GM23338 (cell line): Measurements from ENCODE around the gene MAPK8IP3. TPM values are rescaled to one million over a fixed set of nuclear protein-coding genes. Genes with fewer than 3 reads are reported as not detected.

Experiments used
- ATAC-seq: fragments of 200-7000 bp; cut with Tn5 transposase; 3 replicates; pipeline ENCODE4 v1.9.1; 2020
- DNase-seq: peaks from one replicate; pipeline ENCODE4 v3.0.0-alpha.2; 2015; ENCODE audit warnings: low spot score
- H2AFZ ChIP-seq: fragments of 200-600 bp; sonication (generic); 2 replicates; pipeline ENCODE4 v1.8.0; 2016; ENCODE audit warnings: antibody characterized with exemption, mild to moderate bottlenecking, moderate library complexity
- H3F3A ChIP-seq: fragments of 200-600 bp; sonication (generic); replicated peaks from 2 replicates; pipeline ENCODE4 v1.8.0; 2017; ENCODE audit warnings: antibody characterized with exemption, mixed run types, low read depth
- H3K27ac ChIP-seq: fragments of 200-600 bp; sonication (generic); 2 replicates; pipeline ENCODE4 v1.6.1; 2016; ENCODE audit warnings: low read depth
- H3K27me3 ChIP-seq: fragments of 200-600 bp; sonication (generic); 2 replicates; pipeline ENCODE4 v1.8.0; 2016; ENCODE audit warnings: mild to moderate bottlenecking, mixed run types, moderate library complexity; ENCODE audit not compliant: insufficient read depth
- H3K36me3 ChIP-seq: fragments of 200-600 bp; sonication (generic); 2 replicates; pipeline ENCODE4 v1.8.0; 2016; ENCODE audit warnings: mild to moderate bottlenecking; ENCODE audit not compliant: insufficient read depth
- H3K4me1 ChIP-seq: fragments of 200-600 bp; sonication (generic); 2 replicates; pipeline ENCODE4 v1.8.0; 2016; ENCODE audit warnings: mild to moderate bottlenecking, moderate library complexity; ENCODE audit not compliant: insufficient read depth
- H3K4me2 ChIP-seq: fragments of 200-600 bp; sonication (generic); 2 replicates; pipeline ENCODE4 v1.7.1; 2017; ENCODE audit warnings: mixed run types
- H3K4me3 ChIP-seq: fragments of 200-600 bp; sonication (generic); 2 replicates; pipeline ENCODE4 v1.6.1; 2016; ENCODE audit warnings: mixed run types
- H3K79me2 ChIP-seq: fragments of 200-600 bp; sonication (generic); replicated peaks from 2 replicates; pipeline ENCODE4 v1.8.0; 2017; ENCODE audit warnings: mild to moderate bottlenecking; ENCODE audit not compliant: insufficient read depth
- H3K9me2 ChIP-seq: fragments of 200-600 bp; sonication (generic); 2 replicates; pipeline ENCODE4 v1.8.0; 2017; ENCODE audit not compliant: insufficient read depth
- H4K20me1 ChIP-seq: fragments of 200-600 bp; sonication (generic); replicated peaks from 2 replicates; pipeline ENCODE4 v1.8.0; 2017; ENCODE audit warnings: mild to moderate bottlenecking; ENCODE audit not compliant: insufficient read depth
- H3K27ac Mint-ChIP-seq: 2 replicates; pipeline ENCODE4 v1.8.0; 2020; ENCODE audit warnings: inconsistent platforms, mild to moderate bottlenecking, moderate library complexity, mixed read lengths
- H3K27me3 Mint-ChIP-seq: 3 replicates; pipeline ENCODE4 v1.8.0; 2022; ENCODE audit warnings: low read depth, mild to moderate bottlenecking, moderate library complexity, mixed read lengths, inconsistent platforms; ENCODE audit not compliant: insufficient read depth, poor library complexity
- H3K36me3 Mint-ChIP-seq: 3 replicates; pipeline ENCODE4 v1.8.0; 2021; ENCODE audit warnings: low read depth, mild to moderate bottlenecking, inconsistent platforms, moderate library complexity, mixed read lengths
- H3K4me1 Mint-ChIP-seq: 3 replicates; pipeline ENCODE4 v1.8.0; 2020; ENCODE audit warnings: mild to moderate bottlenecking, inconsistent platforms, mixed read lengths
- H3K4me3 Mint-ChIP-seq: 3 replicates; pipeline ENCODE4 v1.8.0; 2021; ENCODE audit warnings: moderate library complexity, mild to moderate bottlenecking, inconsistent platforms, mixed read lengths
- H3K9me3 Mint-ChIP-seq: 3 replicates; pipeline ENCODE4 v1.8.0; 2020; ENCODE audit warnings: moderate library complexity, mild to moderate bottlenecking, inconsistent platforms, mixed read lengths
- CREB1 ChIP-seq: fragments of 250-450 bp; sonication (Bioruptor Pico); IDR thresholded peaks from 2 replicates; pipeline ENCODE4 v1.5.0; 2020; ENCODE audit warnings: low read depth, mild to moderate bottlenecking, moderate library complexity
- EZH2 ChIP-seq: fragments of 200-600 bp; sonication (generic); IDR thresholded peaks from one replicate; pipeline ENCODE4 v1.8.0; 2017; ENCODE audit warnings: antibody characterized with exemption, mild to moderate bottlenecking, low read depth; ENCODE audit not compliant: unreplicated experiment
- EZH2phosphoT487 ChIP-seq: fragments of 200-600 bp; sonication (generic); IDR thresholded peaks from one replicate; pipeline ENCODE4 v1.8.1; 2018; ENCODE audit warnings: antibody characterized with exemption; ENCODE audit not compliant: unreplicated experiment
- JUNB ChIP-seq: IDR thresholded peaks from one replicate; pipeline ENCODE4 v1.6.1; 2016; ENCODE audit warnings: antibody characterized with exemption; ENCODE audit not compliant: unreplicated experiment
- NANOG ChIP-seq: IDR thresholded peaks from 2 replicates; pipeline ENCODE4 v1.6.1; 2016; ENCODE audit warnings: antibody characterized with exemption, borderline replicate concordance
- POLR2AphosphoS5 ChIP-seq: IDR thresholded peaks from 2 replicates; pipeline ENCODE4 v1.6.1; 2016; ENCODE audit warnings: antibody characterized with exemption, low read depth
- STAT1 ChIP-seq: IDR thresholded peaks from one replicate; pipeline ENCODE4 v1.6.1; 2016; ENCODE audit warnings: antibody characterized with exemption; ENCODE audit not compliant: unreplicated experiment
- ZNF114 ChIP-seq: fragments of 250-450 bp; sonication (Bioruptor Pico); IDR thresholded peaks from 2 replicates; pipeline ENCODE4 v1.5.0; 2020; ENCODE audit warnings: mild to moderate bottlenecking, moderate library complexity
- ZNF331 ChIP-seq: fragments of 250-450 bp; sonication (Bioruptor Pico); IDR thresholded peaks from 2 replicates; pipeline ENCODE4 v1.5.0; 2020; ENCODE audit warnings: low read depth, mild to moderate bottlenecking, moderate library complexity
- polyA plus RNA-seq: library from polyadenylated mRNA; unstranded; fragments of >200 nt; fragmentation: Nextera tagmentation; extraction: Ambion mirVana; gene quantifications from 2 replicates; pipeline ENCODE4 v1.2.1, GENCODE V29; 2016
- total RNA-seq: library from RNA; depleted of rRNA; stranded (reverse); fragments of >200 nt; shearing (Covaris generic); gene quantifications from 2 replicates; pipeline ENCODE4 v1.2.3, GENCODE V29; 2014
- TF ChIP-seq, protein P1 (sequence below), 2 experiments: fragments of 200-600 bp in 1 of 2; sonication (generic) in 1 of 2; conservative IDR thresholded peaks; 2 replicates each; pipeline versions ENCODE4 v1.5.1 to v1.6.1; 2016 to 2017; ENCODE audit warnings: antibody characterized with exemption in 2 of 2, low read depth in 2 of 2, mild to moderate bottlenecking in 2 of 2, moderate library complexity in 1 of 2
- TF ChIP-seq, protein P2 (sequence below): IDR thresholded peaks from one replicate; pipeline ENCODE4 v1.6.1; 2018; ENCODE audit warnings: antibody characterized with exemption; ENCODE audit not compliant: unreplicated experiment
- TF ChIP-seq, protein P3 (sequence below): fragments of 250-450 bp; sonication (Bioruptor Pico); IDR thresholded peaks from 2 replicates; pipeline ENCODE4 v1.5.0; 2020; ENCODE audit warnings: mild to moderate bottlenecking, moderate library complexity
- TF ChIP-seq, protein P4 (sequence below): IDR thresholded peaks from 2 replicates; pipeline ENCODE4 v1.6.1; 2016; ENCODE audit warnings: antibody characterized with exemption

The MAPK8IP3 gene
- total and polyA plus RNA-seq, 2 experiments from 2014 or later = 11.3 to 58.4 TPM

DNA sequence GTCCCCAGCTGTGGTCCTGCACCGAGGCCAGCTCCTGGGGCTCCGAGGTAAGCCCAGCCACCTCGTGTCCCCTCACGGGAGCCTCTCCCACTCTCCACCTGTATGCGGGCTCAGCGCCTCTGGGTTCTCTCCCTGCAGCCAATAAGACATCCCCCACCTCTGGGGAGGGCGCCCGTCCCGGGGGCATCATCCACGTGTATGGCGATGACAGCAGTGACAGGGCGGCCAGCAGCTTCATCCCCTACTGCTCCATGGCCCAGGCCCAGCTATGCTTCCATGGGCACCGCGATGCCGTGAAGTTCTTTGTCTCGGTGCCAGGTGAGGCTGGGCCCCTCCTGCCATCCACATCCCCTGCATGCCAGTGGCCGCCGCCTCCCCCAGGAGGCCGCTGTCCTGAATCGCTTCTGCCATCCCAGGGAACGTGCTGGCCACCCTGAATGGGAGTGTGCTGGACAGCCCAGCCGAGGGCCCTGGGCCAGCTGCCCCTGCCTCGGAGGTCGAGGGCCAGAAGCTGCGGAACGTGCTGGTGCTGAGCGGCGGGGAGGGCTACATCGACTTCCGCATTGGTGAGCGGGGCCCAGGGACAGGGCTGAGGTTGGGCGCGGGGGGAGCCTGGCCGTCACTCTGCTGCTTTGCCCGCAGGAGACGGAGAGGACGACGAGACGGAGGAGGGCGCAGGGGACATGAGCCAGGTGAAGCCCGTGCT lies 62.2 kb downstream of the MAPK8IP3 start:
- Mint-ChIP-seq H3K4me3 (no peak overlapping the region), H3K4me1 (peaks cover 8% of the 10 kb centered on the region), H3K9me3 (peaks cover 4% of the 10 kb centered on the region; the same call in 1 of the 3 replicates), H3K27ac (no peak overlapping the region), H3K36me3 (peaks cover 23% of the 10 kb centered on the region), H3K27me3 (peaks cover 24% of the 10 kb centered on the region)
- no peak for DNase-seq
- Histone ChIP-seq H3K36me3 (no peaks in the 10 kb centered on the region), H3K9me2 (no peaks in the 10 kb centered on the region), H2AFZ (no peak overlapping the region), H3K27ac (no peak overlapping the region), H4K20me1 (no peaks in the 10 kb centered on the region; the same call in 1 of the 2 replicates), H3K4me3 (no peak overlapping the region), H3K4me2 (no peak overlapping the region), H3K79me2 (peaks cover 5% of the 10 kb centered on the region), H3K27me3 (no peaks in the 10 kb centered on the region), H3K4me1 (peaks cover 4% of the 10 kb centered on the region), H3F3A (peaks cover 12% of the 10 kb centered on the region; the same call in 1 of the 2 replicates)
- no peak for ATAC-seq
- TF ChIP-seq NANOG (no peak), ZNF114 (CRISPR knock-in tag) (no peak), POLR2AphosphoS5 (no peak), ZNF331 (CRISPR knock-in tag) (no peak), EZH2phosphoT487 (no peak), STAT1 (no peak), EZH2 (no peak), CREB1 (CRISPR knock-in tag) (no peak), JUNB (no peak)
- TF ChIP-seq, protein P1, sequence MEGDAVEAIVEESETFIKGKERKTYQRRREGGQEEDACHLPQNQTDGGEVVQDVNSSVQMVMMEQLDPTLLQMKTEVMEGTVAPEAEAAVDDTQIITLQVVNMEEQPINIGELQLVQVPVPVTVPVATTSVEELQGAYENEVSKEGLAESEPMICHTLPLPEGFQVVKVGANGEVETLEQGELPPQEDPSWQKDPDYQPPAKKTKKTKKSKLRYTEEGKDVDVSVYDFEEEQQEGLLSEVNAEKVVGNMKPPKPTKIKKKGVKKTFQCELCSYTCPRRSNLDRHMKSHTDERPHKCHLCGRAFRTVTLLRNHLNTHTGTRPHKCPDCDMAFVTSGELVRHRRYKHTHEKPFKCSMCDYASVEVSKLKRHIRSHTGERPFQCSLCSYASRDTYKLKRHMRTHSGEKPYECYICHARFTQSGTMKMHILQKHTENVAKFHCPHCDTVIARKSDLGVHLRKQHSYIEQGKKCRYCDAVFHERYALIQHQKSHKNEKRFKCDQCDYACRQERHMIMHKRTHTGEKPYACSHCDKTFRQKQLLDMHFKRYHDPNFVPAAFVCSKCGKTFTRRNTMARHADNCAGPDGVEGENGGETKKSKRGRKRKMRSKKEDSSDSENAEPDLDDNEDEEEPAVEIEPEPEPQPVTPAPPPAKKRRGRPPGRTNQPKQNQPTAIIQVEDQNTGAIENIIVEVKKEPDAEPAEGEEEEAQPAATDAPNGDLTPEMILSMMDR (conservative IDR thresholded peaks at IDR 0.05; ENCODE audit: low read depth in 2 of 2) = no peak
- TF ChIP-seq, protein P2, sequence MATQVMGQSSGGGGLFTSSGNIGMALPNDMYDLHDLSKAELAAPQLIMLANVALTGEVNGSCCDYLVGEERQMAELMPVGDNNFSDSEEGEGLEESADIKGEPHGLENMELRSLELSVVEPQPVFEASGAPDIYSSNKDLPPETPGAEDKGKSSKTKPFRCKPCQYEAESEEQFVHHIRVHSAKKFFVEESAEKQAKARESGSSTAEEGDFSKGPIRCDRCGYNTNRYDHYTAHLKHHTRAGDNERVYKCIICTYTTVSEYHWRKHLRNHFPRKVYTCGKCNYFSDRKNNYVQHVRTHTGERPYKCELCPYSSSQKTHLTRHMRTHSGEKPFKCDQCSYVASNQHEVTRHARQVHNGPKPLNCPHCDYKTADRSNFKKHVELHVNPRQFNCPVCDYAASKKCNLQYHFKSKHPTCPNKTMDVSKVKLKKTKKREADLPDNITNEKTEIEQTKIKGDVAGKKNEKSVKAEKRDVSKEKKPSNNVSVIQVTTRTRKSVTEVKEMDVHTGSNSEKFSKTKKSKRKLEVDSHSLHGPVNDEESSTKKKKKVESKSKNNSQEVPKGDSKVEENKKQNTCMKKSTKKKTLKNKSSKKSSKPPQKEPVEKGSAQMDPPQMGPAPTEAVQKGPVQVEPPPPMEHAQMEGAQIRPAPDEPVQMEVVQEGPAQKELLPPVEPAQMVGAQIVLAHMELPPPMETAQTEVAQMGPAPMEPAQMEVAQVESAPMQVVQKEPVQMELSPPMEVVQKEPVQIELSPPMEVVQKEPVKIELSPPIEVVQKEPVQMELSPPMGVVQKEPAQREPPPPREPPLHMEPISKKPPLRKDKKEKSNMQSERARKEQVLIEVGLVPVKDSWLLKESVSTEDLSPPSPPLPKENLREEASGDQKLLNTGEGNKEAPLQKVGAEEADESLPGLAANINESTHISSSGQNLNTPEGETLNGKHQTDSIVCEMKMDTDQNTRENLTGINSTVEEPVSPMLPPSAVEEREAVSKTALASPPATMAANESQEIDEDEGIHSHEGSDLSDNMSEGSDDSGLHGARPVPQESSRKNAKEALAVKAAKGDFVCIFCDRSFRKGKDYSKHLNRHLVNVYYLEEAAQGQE = no peak
- TF ChIP-seq, protein P3, sequence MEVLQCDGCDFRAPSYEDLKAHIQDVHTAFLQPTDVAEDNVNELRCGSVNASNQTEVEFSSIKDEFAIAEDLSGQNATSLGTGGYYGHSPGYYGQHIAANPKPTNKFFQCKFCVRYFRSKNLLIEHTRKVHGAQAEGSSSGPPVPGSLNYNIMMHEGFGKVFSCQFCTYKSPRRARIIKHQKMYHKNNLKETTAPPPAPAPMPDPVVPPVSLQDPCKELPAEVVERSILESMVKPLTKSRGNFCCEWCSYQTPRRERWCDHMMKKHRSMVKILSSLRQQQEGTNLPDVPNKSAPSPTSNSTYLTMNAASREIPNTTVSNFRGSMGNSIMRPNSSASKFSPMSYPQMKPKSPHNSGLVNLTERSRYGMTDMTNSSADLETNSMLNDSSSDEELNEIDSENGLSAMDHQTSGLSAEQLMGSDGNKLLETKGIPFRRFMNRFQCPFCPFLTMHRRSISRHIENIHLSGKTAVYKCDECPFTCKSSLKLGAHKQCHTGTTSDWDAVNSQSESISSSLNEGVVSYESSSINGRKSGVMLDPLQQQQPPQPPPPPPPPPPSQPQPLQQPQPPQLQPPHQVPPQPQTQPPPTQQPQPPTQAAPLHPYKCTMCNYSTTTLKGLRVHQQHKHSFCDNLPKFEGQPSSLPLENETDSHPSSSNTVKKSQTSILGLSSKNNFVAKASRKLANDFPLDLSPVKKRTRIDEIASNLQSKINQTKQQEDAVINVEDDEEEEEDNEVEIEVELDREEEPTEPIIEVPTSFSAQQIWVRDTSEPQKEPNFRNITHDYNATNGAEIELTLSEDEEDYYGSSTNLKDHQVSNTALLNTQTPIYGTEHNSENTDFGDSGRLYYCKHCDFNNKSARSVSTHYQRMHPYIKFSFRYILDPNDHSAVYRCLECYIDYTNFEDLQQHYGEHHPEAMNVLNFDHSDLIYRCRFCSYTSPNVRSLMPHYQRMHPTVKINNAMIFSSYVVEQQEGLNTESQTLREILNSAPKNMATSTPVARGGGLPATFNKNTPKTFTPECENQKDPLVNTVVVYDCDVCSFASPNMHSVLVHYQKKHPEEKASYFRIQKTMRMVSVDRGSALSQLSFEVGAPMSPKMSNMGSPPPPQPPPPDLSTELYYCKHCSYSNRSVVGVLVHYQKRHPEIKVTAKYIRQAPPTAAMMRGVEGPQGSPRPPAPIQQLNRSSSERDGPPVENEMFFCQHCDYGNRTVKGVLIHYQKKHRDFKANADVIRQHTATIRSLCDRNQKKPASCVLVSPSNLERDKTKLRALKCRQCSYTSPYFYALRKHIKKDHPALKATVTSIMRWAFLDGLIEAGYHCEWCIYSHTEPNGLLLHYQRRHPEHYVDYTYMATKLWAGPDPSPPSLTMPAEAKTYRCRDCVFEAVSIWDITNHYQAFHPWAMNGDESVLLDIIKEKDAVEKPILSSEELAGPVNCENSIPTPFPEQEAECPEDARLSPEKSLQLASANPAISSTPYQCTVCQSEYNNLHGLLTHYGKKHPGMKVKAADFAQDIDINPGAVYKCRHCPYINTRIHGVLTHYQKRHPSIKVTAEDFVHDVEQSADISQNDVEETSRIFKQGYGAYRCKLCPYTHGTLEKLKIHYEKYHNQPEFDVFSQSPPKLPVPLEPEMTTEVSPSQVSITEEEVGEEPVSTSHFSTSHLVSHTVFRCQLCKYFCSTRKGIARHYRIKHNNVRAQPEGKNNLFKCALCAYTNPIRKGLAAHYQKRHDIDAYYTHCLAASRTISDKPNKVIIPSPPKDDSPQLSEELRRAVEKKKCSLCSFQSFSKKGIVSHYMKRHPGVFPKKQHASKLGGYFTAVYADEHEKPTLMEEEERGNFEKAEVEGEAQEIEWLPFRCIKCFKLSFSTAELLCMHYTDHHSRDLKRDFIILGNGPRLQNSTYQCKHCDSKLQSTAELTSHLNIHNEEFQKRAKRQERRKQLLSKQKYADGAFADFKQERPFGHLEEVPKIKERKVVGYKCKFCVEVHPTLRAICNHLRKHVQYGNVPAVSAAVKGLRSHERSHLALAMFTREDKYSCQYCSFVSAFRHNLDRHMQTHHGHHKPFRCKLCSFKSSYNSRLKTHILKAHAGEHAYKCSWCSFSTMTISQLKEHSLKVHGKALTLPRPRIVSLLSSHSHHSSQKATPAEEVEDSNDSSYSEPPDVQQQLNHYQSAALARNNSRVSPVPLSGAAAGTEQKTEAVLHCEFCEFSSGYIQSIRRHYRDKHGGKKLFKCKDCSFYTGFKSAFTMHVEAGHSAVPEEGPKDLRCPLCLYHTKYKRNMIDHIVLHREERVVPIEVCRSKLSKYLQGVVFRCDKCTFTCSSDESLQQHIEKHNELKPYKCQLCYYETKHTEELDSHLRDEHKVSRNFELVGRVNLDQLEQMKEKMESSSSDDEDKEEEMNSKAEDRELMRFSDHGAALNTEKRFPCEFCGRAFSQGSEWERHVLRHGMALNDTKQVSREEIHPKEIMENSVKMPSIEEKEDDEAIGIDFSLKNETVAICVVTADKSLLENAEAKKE (CRISPR knock-in tag) = no peak
- TF ChIP-seq, protein P4, sequence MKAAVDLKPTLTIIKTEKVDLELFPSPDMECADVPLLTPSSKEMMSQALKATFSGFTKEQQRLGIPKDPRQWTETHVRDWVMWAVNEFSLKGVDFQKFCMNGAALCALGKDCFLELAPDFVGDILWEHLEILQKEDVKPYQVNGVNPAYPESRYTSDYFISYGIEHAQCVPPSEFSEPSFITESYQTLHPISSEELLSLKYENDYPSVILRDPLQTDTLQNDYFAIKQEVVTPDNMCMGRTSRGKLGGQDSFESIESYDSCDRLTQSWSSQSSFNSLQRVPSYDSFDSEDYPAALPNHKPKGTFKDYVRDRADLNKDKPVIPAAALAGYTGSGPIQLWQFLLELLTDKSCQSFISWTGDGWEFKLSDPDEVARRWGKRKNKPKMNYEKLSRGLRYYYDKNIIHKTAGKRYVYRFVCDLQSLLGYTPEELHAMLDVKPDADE = no peak
